ENCODE data around the gene CCDC8.

CCDC8 gene

DNA sequence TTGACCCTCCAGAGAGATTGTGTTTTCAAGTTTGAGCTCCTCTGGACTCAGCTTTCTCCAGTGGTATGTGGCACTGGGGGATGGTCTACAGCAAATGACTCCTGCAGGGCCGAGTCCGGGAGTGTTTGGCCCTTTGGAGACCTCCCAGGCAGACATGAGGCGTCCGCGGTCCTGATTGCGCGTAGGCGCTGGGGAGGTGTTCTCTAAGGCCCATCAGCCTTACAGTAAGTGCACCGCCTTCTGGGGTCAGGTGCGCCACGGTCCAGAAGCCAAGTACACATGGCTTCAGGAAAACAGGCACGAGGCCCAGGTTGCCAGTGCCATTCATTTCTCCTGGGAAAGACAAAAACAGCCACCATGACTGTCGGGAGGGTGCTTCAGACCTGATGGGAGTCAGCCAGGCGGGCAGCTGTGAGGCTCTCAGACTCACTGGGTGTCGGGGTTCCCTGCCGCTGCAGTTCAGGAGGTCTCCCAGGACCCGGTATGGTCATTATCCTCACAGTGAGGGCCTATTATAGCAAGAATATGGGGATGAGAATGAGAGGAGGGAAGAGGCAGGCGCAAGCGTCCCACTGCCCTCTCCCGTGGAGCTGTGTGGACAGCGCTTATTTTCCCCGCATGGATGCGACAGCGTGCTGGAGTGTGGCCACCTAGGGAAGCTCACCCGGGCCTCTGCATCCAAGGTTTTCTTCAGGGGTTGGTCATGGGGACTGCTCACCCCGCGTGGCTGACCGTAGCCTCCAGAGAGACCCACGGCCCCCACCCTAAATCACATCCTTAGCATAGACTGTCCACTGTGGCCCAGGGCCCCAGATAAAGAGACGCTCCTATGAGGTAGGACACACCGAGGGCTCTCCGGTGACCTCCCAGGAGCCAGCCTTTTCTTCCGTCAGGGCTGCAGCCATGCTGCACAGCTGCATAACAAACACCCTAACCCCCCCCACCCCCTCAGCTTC is 21.8 kb downstream of the CCDC8 start:
- no peak for TF ChIP-seq Cebpa-rat (IDR thresholded peaks at IDR 0.05)
- no peaks in the 10 kb centered on the region for H3K9me3 ChIP-seq (replicated peaks in 1 of 11)
- peaks cover 49 to 60% (median 53%) of the 10 kb centered on the region in 11 experiments for H3K36me3 ChIP-seq

GRCh38 chr19:46390866-46391265 is 22.5 kb downstream of the CCDC8 start:
- Histone ChIP-seq H3K9me3 (replicated peaks in 1 of 11) (no peaks in the 10 kb centered on the region), H3K27me3 (no peaks in the 10 kb centered on the region), H3K4me1 (peaks cover 54 to 61% (median 59%) of the 10 kb centered on the region in 10 experiments), H3K4me2 (peak overlapping the region; percentile 76 to 96 (median 91)), H3K27ac (peak overlapping the region in 8 of 11 experiments; percentile 70 to 90 (median 80); a peak in 14 of 22 replicates), H3K4me3 (no peak overlapping the region; a peak in 1 of 20 replicates), H3K36me3 (peaks cover 56 to 67% (median 60%) of the 10 kb centered on the region in 11 experiments), H3K9ac (peak overlapping the region in 10 of 11 experiments; percentile 46 to 82 (median 68); a peak in 17 of 22 replicates), H4K20me1 (peaks cover 0 to 60% (median 3%) of the 10 kb centered on the region in 11 experiments; a peak in 9 of 22 replicates)
- TF ChIP-seq Cebpa-rat (IDR thresholded peaks at IDR 0.05), result no peak

More for the DNA sequence above, 21.8 kb downstream of the CCDC8 start:
- peak overlapping the region; percentile 76 to 96 (median 91) for H3K4me2 ChIP-seq
- H3K4me3 ChIP-seq, result peak overlapping the region in 7 of 10 experiments; percentile 9 to 39 (median 20); a peak in 8 of 20 replicates
- H4K20me1 ChIP-seq, result peaks cover 0 to 55% (median 0%) of the 10 kb centered on the region in 11 experiments; a peak in 8 of 22 replicates
- peak overlapping the region; percentile 17 to 82 (median 68); a peak in 20 of 22 replicates for H3K9ac ChIP-seq
- peak overlapping the region in 9 of 11 experiments; percentile 36 to 90 (median 79); a peak in 18 of 22 replicates for H3K27ac ChIP-seq
- H3K4me1 ChIP-seq, result peaks cover 54 to 66% (median 58%) of the 10 kb centered on the region in 10 experiments
- no peaks in the 10 kb centered on the region for H3K27me3 ChIP-seq

- TF ChIP-seq Cebpa-rat (IDR thresholded peaks at IDR 0.05), result no peak
- Histone ChIP-seq H3K9ac (peak overlapping the region in 7 of 11 experiments; percentile 46 to 82 (median 73); a peak in 11 of 22 replicates), H4K20me1 (peaks cover 0 to 65% (median 3%) of the 10 kb centered on the region in 11 experiments; a peak in 10 of 22 replicates), H3K9me3 (replicated peaks in 1 of 11) (no peaks in the 10 kb centered on the region), H3K36me3 (peaks cover 62 to 72% (median 66%) of the 10 kb centered on the region in 11 experiments), H3K27ac (peak overlapping the region in 7 of 11 experiments; percentile 72 to 90 (median 82); a peak in 14 of 22 replicates), H3K4me3 (no peak overlapping the region), H3K4me1 (peaks cover 54 to 64% (median 59%) of the 10 kb centered on the region in 10 experiments), H3K27me3 (no peaks in the 10 kb centered on the region), H3K4me2 (peak overlapping the region; percentile 76 to 96 (median 91); a peak in 21 of 22 replicates)
These were observed 23.1 kb downstream of the CCDC8 start for GRCh38 chr19:46390121-46390858.

GRCh38 chr19:46388311-46389095 is 24.9 kb downstream of the CCDC8 start:
- no peak overlapping the region for H3K4me3 ChIP-seq
- no peak for TF ChIP-seq Cebpa-rat (IDR thresholded peaks at IDR 0.05)
- peaks cover 36 to 51% (median 41%) of the 10 kb centered on the region in 10 experiments for H3K4me1 ChIP-seq
- H3K9me3 ChIP-seq (replicated peaks in 1 of 11), result no peaks in the 10 kb centered on the region
- H3K27me3 ChIP-seq, result no peaks in the 10 kb centered on the region
- H3K4me2 ChIP-seq, result no peak overlapping the region
- H3K36me3 ChIP-seq, result peaks cover 80 to 84% (median 83%) of the 10 kb centered on the region in 11 experiments
- no peak overlapping the region for H3K9ac ChIP-seq
- H4K20me1 ChIP-seq, result peaks cover 0 to 80% (median 3%) of the 10 kb centered on the region in 11 experiments; a peak in 11 of 22 replicates
- H3K27ac ChIP-seq, result no peak overlapping the region

DNA sequence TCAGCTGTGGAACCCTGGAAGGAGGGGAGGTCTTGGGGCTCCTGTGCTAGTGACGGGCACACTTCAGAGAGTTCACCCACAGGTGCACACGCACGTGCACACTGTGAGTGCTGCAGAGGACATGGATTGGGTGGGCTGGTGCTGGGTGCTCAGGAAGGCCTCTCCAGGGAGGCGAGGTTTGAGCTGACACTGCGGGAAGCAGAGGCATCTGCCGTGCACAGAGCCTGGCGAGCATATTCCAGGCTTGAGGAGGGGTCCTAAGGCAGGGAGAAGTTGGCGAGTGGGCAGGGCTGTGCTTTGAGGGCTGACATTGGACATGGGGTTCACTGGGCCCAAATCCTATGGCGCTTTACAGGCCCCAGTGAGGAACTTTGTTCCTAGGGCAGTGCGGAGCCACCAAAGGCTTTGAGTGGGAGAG is 25.6 kb downstream of the CCDC8 start:
- no peak overlapping the region for H3K9ac ChIP-seq
- H3K4me2 ChIP-seq, result no peak overlapping the region
- peaks cover 0 to 72% (median 3%) of the 10 kb centered on the region in 11 experiments; a peak in 11 of 22 replicates for H4K20me1 ChIP-seq
- H3K4me1 ChIP-seq, result peaks cover 28 to 44% (median 33%) of the 10 kb centered on the region in 10 experiments
- TF ChIP-seq Cebpa-rat (IDR thresholded peaks at IDR 0.05), result no peak
- H3K27ac ChIP-seq, result no peak overlapping the region
- H3K9me3 ChIP-seq (replicated peaks in 1 of 11), result no peaks in the 10 kb centered on the region
- H3K36me3 ChIP-seq, result peaks cover 88 to 92% (median 91%) of the 10 kb centered on the region in 11 experiments
- H3K27me3 ChIP-seq, result no peaks in the 10 kb centered on the region
- no peak overlapping the region for H3K4me3 ChIP-seq

GRCh38 chr19:46386996-46387712 is 26.2 kb downstream of the CCDC8 start:
- H3K36me3 ChIP-seq, result peaks cover 93 to 97% (median 96%) of the 10 kb centered on the region in 11 experiments
- H3K9me3 ChIP-seq (replicated peaks in 1 of 11), result no peaks in the 10 kb centered on the region
- no peak for TF ChIP-seq Cebpa-rat (IDR thresholded peaks at IDR 0.05)
- H3K4me2 ChIP-seq, result no peak overlapping the region
- no peaks in the 10 kb centered on the region for H3K27me3 ChIP-seq
- peaks cover 0 to 71% (median 6%) of the 10 kb centered on the region in 11 experiments; a peak in 15 of 22 replicates for H4K20me1 ChIP-seq
- no peak overlapping the region for H3K27ac ChIP-seq
- peaks cover 22 to 39% (median 28%) of the 10 kb centered on the region in 10 experiments for H3K4me1 ChIP-seq
- H3K9ac ChIP-seq, result no peak overlapping the region
- H3K4me3 ChIP-seq, result no peak overlapping the region

GRCh38 chr19:46386151-46386550 is 27.2 kb downstream of the CCDC8 start:
- TF ChIP-seq Cebpa-rat (IDR thresholded peaks at IDR 0.05), result no peak
- Histone ChIP-seq H4K20me1 (peaks cover 0 to 71% (median 14%) of the 10 kb centered on the region in 11 experiments; a peak in 15 of 22 replicates), H3K4me1 (peaks cover 12 to 39% (median 27%) of the 10 kb centered on the region in 10 experiments), H3K9me3 (replicated peaks in 1 of 11) (no peaks in the 10 kb centered on the region), H3K4me2 (peak overlapping the region in 1 of 11 experiments; percentile 20; a peak in 1 of 22 replicates), H3K4me3 (no peak overlapping the region), H3K27me3 (no peaks in the 10 kb centered on the region), H3K27ac (peak overlapping the region in 2 of 11 experiments; percentile 4 to 33; a peak in 2 of 22 replicates), H3K36me3 (peaks cover 97 to 100% (median 99%) of the 10 kb centered on the region in 11 experiments), H3K9ac (0 out of 22 replicates have a peak overlapping the region, but pooled peaks of 1 of the 11 experiments have one; percentile 10)

All from BLaER1 treated with 17β-estradiol and CSF1 and Interleukin-3, amounts not matched to agents 10 nM and 100 nM (cell line).